ENCODE measurements around the gene ACBD7.

ACBD7 gene

DNA sequence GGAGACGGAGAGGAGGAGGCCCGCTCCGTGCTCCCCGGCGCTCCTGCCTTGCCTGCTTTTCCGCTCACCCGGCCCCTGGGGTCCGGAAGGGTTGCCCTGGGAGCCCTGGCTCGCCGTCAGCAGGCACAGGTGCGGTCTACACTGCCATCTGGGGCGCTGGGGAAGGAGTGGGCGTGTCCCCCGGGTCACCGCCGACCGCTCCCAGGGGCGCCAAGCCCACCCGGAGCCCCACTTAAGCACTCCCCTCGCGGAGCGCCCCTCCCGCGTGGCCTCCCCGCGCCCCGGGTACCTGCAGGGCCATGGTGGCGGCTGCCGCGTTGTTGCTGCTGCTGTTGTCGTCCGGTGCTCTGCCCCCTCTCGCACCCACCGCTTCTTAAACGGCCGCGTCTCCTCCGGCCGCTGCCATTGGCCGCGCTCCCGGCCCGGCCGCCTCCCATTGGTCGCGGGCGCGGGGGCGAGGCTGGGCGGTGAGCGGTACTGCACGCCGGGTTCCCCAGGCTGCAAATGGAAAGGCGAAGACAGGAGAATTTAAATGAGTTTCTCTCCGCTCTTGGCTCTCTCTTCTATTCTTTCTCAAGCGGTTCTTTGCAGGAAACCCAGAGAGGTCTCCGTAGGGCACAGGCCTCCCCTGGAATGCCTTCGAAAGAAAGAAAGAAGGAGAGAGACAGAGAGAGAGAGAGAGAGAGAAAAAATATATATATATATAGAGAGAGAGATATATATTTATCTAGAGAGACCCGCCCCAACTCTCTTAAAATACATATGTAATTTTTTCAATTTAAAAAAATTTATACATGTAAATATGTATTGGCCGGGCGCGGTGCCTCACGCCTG lies at the start of gene ACBD7 (continued):
- TF ChIP-seq, protein P1, sequence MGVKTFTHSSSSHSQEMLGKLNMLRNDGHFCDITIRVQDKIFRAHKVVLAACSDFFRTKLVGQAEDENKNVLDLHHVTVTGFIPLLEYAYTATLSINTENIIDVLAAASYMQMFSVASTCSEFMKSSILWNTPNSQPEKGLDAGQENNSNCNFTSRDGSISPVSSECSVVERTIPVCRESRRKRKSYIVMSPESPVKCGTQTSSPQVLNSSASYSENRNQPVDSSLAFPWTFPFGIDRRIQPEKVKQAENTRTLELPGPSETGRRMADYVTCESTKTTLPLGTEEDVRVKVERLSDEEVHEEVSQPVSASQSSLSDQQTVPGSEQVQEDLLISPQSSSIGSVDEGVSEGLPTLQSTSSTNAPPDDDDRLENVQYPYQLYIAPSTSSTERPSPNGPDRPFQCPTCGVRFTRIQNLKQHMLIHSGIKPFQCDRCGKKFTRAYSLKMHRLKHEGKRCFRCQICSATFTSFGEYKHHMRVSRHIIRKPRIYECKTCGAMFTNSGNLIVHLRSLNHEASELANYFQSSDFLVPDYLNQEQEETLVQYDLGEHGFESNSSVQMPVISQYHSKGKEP (tag by site-specific recombination; IDR thresholded peaks at IDR 0.05) = peak; percentile 25; the same call in 1 of the 2 replicates
- TF ChIP-seq, protein P2, sequence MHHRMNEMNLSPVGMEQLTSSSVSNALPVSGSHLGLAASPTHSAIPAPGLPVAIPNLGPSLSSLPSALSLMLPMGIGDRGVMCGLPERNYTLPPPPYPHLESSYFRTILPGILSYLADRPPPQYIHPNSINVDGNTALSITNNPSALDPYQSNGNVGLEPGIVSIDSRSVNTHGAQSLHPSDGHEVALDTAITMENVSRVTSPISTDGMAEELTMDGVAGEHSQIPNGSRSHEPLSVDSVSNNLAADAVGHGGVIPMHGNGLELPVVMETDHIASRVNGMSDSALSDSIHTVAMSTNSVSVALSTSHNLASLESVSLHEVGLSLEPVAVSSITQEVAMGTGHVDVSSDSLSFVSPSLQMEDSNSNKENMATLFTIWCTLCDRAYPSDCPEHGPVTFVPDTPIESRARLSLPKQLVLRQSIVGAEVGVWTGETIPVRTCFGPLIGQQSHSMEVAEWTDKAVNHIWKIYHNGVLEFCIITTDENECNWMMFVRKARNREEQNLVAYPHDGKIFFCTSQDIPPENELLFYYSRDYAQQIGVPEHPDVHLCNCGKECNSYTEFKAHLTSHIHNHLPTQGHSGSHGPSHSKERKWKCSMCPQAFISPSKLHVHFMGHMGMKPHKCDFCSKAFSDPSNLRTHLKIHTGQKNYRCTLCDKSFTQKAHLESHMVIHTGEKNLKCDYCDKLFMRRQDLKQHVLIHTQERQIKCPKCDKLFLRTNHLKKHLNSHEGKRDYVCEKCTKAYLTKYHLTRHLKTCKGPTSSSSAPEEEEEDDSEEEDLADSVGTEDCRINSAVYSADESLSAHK (tag by site-specific recombination; IDR thresholded peaks at IDR 0.05) = peak; percentile 37; the same call in 1 of the 2 replicates
- TF ChIP-seq KLF10 (tag by site-specific recombination; IDR thresholded peaks at IDR 0.05) (peak; percentile 83), RBAK (tag by site-specific recombination; IDR thresholded peaks at IDR 0.05) (no peak), GLIS2 (tag by site-specific recombination; IDR thresholded peaks at IDR 0.05) (peak; percentile 96), ZBTB20 (tag by site-specific recombination; IDR thresholded peaks at IDR 0.05) (peak; percentile 87), ZNF660 (tag by site-specific recombination; IDR thresholded peaks at IDR 0.05) (peak; percentile 33; the same call in 1 of the 2 replicates), ZNF837 (tag by site-specific recombination; IDR thresholded peaks at IDR 0.05) (no peak), ZNF623 (tag by site-specific recombination; IDR thresholded peaks at IDR 0.05) (no peak), SP7 (tag by site-specific recombination; IDR thresholded peaks at IDR 0.05) (peak; percentile 76), ZNF24 (tag by site-specific recombination; IDR thresholded peaks at IDR 0.05) (peak; percentile 70; the same call in 1 of the 2 replicates), ZBTB17 (tag by site-specific recombination; IDR thresholded peaks at IDR 0.05) (peak; percentile 83), GLIS1 (tag by site-specific recombination; IDR thresholded peaks at IDR 0.05) (peak; percentile 87), ZNF560 (tag by site-specific recombination; IDR thresholded peaks at IDR 0.05; ENCODE audit: borderline replicate concordance) (no peak), SETDB1 (IDR thresholded peaks at IDR 0.05; ENCODE audit: insufficient read length, low read length) (no peak), ZNF37A (tag by site-specific recombination; IDR thresholded peaks at IDR 0.05) (no peak), ZNF335 (tag by site-specific recombination; conservative IDR thresholded peaks at IDR 0.05) (peak; percentile 97), ZFP69B (tag by site-specific recombination; IDR thresholded peaks at IDR 0.05) (0 out of 2 replicates have a peak, but pooled peaks have one; percentile 42), ZNF341 (tag by site-specific recombination; IDR thresholded peaks at IDR 0.05; ENCODE audit: low read depth) (peak; percentile 97), ZBTB7A (tag by site-specific recombination; IDR thresholded peaks at IDR 0.05; ENCODE audit: low read depth) (peak; percentile 88), KLF1 (tag by site-specific recombination; IDR thresholded peaks at IDR 0.05) (peak; percentile 70), ZNF600 (tag by site-specific recombination; IDR thresholded peaks at IDR 0.05) (peak; percentile 92)
- TF ChIP-seq, protein P3, sequence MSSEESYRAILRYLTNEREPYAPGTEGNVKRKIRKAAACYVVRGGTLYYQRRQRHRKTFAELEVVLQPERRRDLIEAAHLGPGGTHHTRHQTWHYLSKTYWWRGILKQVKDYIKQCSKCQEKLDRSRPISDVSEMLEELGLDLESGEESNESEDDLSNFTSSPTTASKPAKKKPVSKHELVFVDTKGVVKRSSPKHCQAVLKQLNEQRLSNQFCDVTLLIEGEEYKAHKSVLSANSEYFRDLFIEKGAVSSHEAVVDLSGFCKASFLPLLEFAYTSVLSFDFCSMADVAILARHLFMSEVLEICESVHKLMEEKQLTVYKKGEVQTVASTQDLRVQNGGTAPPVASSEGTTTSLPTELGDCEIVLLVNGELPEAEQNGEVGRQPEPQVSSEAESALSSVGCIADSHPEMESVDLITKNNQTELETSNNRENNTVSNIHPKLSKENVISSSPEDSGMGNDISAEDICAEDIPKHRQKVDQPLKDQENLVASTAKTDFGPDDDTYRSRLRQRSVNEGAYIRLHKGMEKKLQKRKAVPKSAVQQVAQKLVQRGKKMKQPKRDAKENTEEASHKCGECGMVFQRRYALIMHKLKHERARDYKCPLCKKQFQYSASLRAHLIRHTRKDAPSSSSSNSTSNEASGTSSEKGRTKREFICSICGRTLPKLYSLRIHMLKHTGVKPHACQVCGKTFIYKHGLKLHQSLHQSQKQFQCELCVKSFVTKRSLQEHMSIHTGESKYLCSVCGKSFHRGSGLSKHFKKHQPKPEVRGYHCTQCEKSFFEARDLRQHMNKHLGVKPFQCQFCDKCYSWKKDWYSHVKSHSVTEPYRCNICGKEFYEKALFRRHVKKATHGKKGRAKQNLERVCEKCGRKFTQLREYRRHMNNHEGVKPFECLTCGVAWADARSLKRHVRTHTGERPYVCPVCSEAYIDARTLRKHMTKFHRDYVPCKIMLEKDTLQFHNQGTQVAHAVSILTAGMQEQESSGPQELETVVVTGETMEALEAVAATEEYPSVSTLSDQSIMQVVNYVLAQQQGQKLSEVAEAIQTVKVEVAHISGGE (tag by site-specific recombination; conservative IDR thresholded peaks at IDR 0.05; ENCODE audit: low read depth) = peak; percentile 80
- TF ChIP-seq, protein P4, sequence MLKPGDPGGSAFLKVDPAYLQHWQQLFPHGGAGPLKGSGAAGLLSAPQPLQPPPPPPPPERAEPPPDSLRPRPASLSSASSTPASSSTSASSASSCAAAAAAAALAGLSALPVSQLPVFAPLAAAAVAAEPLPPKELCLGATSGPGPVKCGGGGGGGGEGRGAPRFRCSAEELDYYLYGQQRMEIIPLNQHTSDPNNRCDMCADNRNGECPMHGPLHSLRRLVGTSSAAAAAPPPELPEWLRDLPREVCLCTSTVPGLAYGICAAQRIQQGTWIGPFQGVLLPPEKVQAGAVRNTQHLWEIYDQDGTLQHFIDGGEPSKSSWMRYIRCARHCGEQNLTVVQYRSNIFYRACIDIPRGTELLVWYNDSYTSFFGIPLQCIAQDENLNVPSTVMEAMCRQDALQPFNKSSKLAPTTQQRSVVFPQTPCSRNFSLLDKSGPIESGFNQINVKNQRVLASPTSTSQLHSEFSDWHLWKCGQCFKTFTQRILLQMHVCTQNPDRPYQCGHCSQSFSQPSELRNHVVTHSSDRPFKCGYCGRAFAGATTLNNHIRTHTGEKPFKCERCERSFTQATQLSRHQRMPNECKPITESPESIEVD (tag by site-specific recombination; IDR thresholded peaks at IDR 0.05) = no peak
- TF ChIP-seq, protein P5, sequence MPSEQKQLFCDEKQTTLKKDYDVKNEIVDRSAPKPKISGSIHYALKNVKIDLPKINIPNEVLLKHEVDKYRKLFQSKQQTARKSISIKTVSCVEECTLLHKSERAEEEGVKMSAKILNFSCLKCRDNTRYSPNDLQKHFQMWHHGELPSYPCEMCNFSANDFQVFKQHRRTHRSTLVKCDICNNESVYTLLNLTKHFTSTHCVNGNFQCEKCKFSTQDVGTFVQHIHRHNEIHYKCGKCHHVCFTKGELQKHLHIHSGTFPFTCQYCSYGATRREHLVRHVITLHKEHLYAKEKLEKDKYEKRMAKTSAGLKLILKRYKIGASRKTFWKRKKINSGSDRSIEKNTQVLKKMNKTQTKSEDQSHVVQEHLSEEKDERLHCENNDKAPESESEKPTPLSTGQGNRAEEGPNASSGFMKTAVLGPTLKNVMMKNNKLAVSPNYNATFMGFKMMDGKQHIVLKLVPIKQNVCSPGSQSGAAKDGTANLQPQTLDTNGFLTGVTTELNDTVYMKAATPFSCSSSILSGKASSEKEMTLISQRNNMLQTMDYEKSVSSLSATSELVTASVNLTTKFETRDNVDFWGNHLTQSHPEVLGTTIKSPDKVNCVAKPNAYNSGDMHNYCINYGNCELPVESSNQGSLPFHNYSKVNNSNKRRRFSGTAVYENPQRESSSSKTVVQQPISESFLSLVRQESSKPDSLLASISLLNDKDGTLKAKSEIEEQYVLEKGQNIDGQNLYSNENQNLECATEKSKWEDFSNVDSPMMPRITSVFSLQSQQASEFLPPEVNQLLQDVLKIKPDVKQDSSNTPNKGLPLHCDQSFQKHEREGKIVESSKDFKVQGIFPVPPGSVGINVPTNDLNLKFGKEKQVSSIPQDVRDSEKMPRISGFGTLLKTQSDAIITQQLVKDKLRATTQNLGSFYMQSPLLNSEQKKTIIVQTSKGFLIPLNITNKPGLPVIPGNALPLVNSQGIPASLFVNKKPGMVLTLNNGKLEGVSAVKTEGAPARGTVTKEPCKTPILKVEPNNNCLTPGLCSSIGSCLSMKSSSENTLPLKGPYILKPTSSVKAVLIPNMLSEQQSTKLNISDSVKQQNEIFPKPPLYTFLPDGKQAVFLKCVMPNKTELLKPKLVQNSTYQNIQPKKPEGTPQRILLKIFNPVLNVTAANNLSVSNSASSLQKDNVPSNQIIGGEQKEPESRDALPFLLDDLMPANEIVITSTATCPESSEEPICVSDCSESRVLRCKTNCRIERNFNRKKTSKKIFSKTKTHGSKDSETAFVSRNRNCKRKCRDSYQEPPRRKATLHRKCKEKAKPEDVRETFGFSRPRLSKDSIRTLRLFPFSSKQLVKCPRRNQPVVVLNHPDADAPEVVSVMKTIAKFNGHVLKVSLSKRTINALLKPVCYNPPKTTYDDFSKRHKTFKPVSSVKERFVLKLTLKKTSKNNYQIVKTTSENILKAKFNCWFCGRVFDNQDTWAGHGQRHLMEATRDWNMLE (tag by site-specific recombination; conservative IDR thresholded peaks at IDR 0.05; ENCODE audit: low read depth) = 0 out of 2 replicates have a peak, but pooled peaks have one; percentile 22
